Esophagus muscularis mucosa (tissue), 4 donors: ENCODE results near the gene ACO1. TPM values are rescaled to one million over a fixed set of nuclear protein-coding genes. Genes with fewer than 3 reads are reported as not detected.
A peak's percentile ranks its signal among the peaks of the same experiment; 100 is the strongest.

Source experiments
- DNase-seq: peaks from one replicate; pipeline ENCODE4 v3.0.0-alpha.2; 2017; ENCODE audit errors: extremely low spot score
- H3K27ac ChIP-seq, 4 donors: fragments of 200-600 bp; sonication (generic); replicated peaks in 1 of 4; 1 replicate in 3 of 4; 2 replicates in 1 of 4; pipeline ENCODE4 v1.5.1; 2016 to 2019; ENCODE audit warnings: mild to moderate bottlenecking in 1 of 4
- H3K27me3 ChIP-seq, 4 donors: fragments of 200-600 bp; sonication (generic); one replicate each; pipeline versions ENCODE4 v1.5.1 to v1.6.0; 2016 to 2019
- H3K36me3 ChIP-seq, 4 donors: fragments of 200-600 bp; sonication (generic); one replicate each; pipeline ENCODE4 v1.5.1; 2016 to 2019
- H3K4me1 ChIP-seq, 4 donors: fragments of 200-600 bp; sonication (generic); one replicate each; pipeline ENCODE4 v1.5.1; 2016 to 2019
- H3K4me3 ChIP-seq, 4 donors: fragments of 200-600 bp; sonication (generic); 1 replicate in 2 of 4; 2 replicates in 2 of 4; pipeline ENCODE4 v1.5.1; 2016 to 2019; ENCODE audit warnings: mild to moderate bottlenecking in 4 of 4, moderate library complexity in 1 of 4
- H3K9me3 ChIP-seq, 4 donors: fragments of 200-600 bp; sonication (generic); 1 replicate in 3 of 4; 2 replicates in 1 of 4; pipeline ENCODE4 v1.5.1; 2016 to 2019
- CTCF ChIP-seq, 3 experiments: fragments of 200-600 bp in 2 of 3; fragments of 450-650 bp in 1 of 3; sonication (generic) in 2 of 3; IDR thresholded peaks; one replicate each; pipeline ENCODE4 v1.5.1; 2017 to 2019; ENCODE audit warnings: antibody characterized with exemption in 3 of 3, mild to moderate bottlenecking in 2 of 3, moderate library complexity in 1 of 3
- EP300 ChIP-seq: sonication (generic); formaldehyde crosslinking; IDR thresholded peaks from one replicate; pipeline ENCODE4 v1.6.1; 2017; ENCODE audit warnings: antibody characterized with exemption
- POLR2A ChIP-seq: fragments of 450-650 bp; IDR thresholded peaks from one replicate; pipeline ENCODE4 v1.6.1; 2017; ENCODE audit warnings: antibody characterized with exemption, moderate library complexity, mild to moderate bottlenecking, low read depth
- POLR2AphosphoS5 ChIP-seq, 2 donors: sonication (generic); formaldehyde crosslinking; IDR thresholded peaks; one replicate each; pipeline ENCODE4 v1.6.1; 2017; ENCODE audit warnings: antibody characterized with exemption in 2 of 2
- WGBS: methylation state at CpG from one replicate; pipeline ENCODE4 v1.1.5; 2018; 5-methylcytosine and 5-hydroxymethylcytosine counted together
- intact Hi-C: fragments of 100-400 bp; cut with DNase I; formaldehyde crosslinking; loops from one replicate; pipeline ENCODE4 v1.15.1; 2023
- total RNA-seq, 4 donors: library from RNA; depleted of rRNA; stranded (reverse); fragments of >200 nt; gene quantifications; one replicate each; pipeline versions ENCODE4 v1.1.0 to v1.2.1, GENCODE V29; 2016

ACO1 gene
- total RNA-seq, 4 donors from 2014 or later = 64.4 to 91.9 (median 86.5) TPM

- WGBS = 78% methylated on average over 6 of the region's 6 CpGs
- H3K9me3 ChIP-seq = no peaks in the 10 kb centered on the region
- H3K27me3 ChIP-seq = no peaks in the 10 kb centered on the region
- no peaks in the 10 kb centered on the region for H3K36me3 ChIP-seq
- no peak overlapping the region for H3K27ac ChIP-seq
- TF ChIP-seq EP300 (no peak), POLR2AphosphoS5 (IDR thresholded peaks at IDR 0.05) (no peak), CTCF (IDR thresholded peaks at IDR 0.05) (no peak), POLR2A (no peak)
- peak overlapping the region in 1 of 4 donors; percentile 22 for H3K4me3 ChIP-seq
- intact Hi-C loops = no loop called here
- no peaks in the 10 kb centered on the region for H3K4me1 ChIP-seq
- DNase-seq = no peak
These were observed 39.8 kb upstream of the ACO1 start for GRCh38 chr9:32344551-32345182.

GRCh38 chr9:32345243-32345642 lies 39.2 kb upstream of the ACO1 start:
- no peak overlapping the region for H3K27ac ChIP-seq
- no peaks in the 10 kb centered on the region for H3K27me3 ChIP-seq
- H3K4me1 ChIP-seq = no peaks in the 10 kb centered on the region
- H3K9me3 ChIP-seq = no peaks in the 10 kb centered on the region
- intact Hi-C loops = no loop called here
- TF ChIP-seq POLR2A = no peak
- TF ChIP-seq CTCF (IDR thresholded peaks at IDR 0.05) = no peak
- TF ChIP-seq POLR2AphosphoS5 (IDR thresholded peaks at IDR 0.05) = no peak
- no peak for TF ChIP-seq EP300
- WGBS = 67% methylated on average over 5 of the region's 5 CpGs
- no peaks in the 10 kb centered on the region for H3K36me3 ChIP-seq
- H3K4me3 ChIP-seq = no peak overlapping the region
- no peak for DNase-seq

GRCh38 chr9:32347571-32347970 lies 36.9 kb upstream of the ACO1 start:
- intact Hi-C loops = no loop called here
- Histone ChIP-seq H3K9me3 (no peaks in the 10 kb centered on the region), H3K4me3 (no peak overlapping the region), H3K27ac (no peak overlapping the region), H3K27me3 (no peaks in the 10 kb centered on the region), H3K4me1 (no peaks in the 10 kb centered on the region), H3K36me3 (no peaks in the 10 kb centered on the region)
- WGBS = 79% methylated on average over 2 of the region's 2 CpGs
- no peak for TF ChIP-seq EP300
- no peak for TF ChIP-seq CTCF (IDR thresholded peaks at IDR 0.05)
- TF ChIP-seq POLR2AphosphoS5 (IDR thresholded peaks at IDR 0.05) = no peak
- TF ChIP-seq POLR2A = no peak
- DNase-seq = no peak

- no peak overlapping the region for H3K4me3 ChIP-seq
- H3K27me3 ChIP-seq = no peaks in the 10 kb centered on the region
- no peaks in the 10 kb centered on the region for H3K9me3 ChIP-seq
- TF ChIP-seq POLR2AphosphoS5 (IDR thresholded peaks at IDR 0.05) = no peak
- TF ChIP-seq CTCF (IDR thresholded peaks at IDR 0.05) = no peak
- no peak for TF ChIP-seq EP300
- TF ChIP-seq POLR2A = no peak
- 63% methylated on average over 7 of the region's 7 CpGs for WGBS
- H3K4me1 ChIP-seq = no peaks in the 10 kb centered on the region
- no peaks in the 10 kb centered on the region for H3K36me3 ChIP-seq
- no peak for DNase-seq
- intact Hi-C loops = no loop called here
- no peak overlapping the region for H3K27ac ChIP-seq
These were observed 36.2 kb upstream of the ACO1 start for GRCh38 chr9:32348106-32348695.
